HL-60 (cell line): Measurements from ENCODE around the gene LEMD3.

Experiments
- DNase-seq, 2 experiments: peaks; one replicate each; pipeline ENCODE4 v3.0.0-alpha.2; 2010 to 2020; ENCODE audit warnings: low read depth in 1 of 2, low spot score in 1 of 2
- H3K27ac ChIP-seq: fragments of 250-450 bp; sonication (Bioruptor Pico); replicated peaks from 2 replicates; pipeline ENCODE4 v1.5.1; 2020; ENCODE audit warnings: mild to moderate bottlenecking, moderate library complexity
- H3K27me3 ChIP-seq: fragments of 250-450 bp; sonication (Bioruptor Pico); 2 replicates; pipeline ENCODE4 v1.5.1; 2021; ENCODE audit warnings: mild to moderate bottlenecking, moderate library complexity; ENCODE audit not compliant: insufficient read depth, poor library complexity, severe bottlenecking
- H3K4me3 ChIP-seq: replicated peaks from 2 replicates; pipeline ENCODE4 v1.5.1; 2011; ENCODE audit warnings: mild to moderate bottlenecking, control low read depth, low read length; ENCODE audit not compliant: insufficient read depth
- CTCF ChIP-seq: IDR thresholded peaks from one replicate; pipeline ENCODE4 v1.5.1; 2011; ENCODE audit warnings: low read length, control low read depth, inconsistent platforms; ENCODE audit not compliant: insufficient read depth
- GABPA ChIP-seq: IDR thresholded peaks from 2 replicates; pipeline ENCODE4 v1.6.1; 2012; ENCODE audit warnings: low read depth
- POLR2AphosphoS5 ChIP-seq: IDR thresholded peaks from 2 replicates; pipeline ENCODE4 v1.6.1; 2012; ENCODE audit warnings: low read depth
- REST ChIP-seq: IDR thresholded peaks from 2 replicates; pipeline ENCODE4 v1.6.1; 2012; ENCODE audit warnings: low read depth; ENCODE audit not compliant: insufficient replicate concordance
- SPI1 ChIP-seq: IDR thresholded peaks from 2 replicates; pipeline ENCODE4 v1.6.1; 2012; ENCODE audit warnings: low read depth, mild to moderate bottlenecking, borderline replicate concordance

Gene LEMD3

GRCh38 chr12:65195387-65196055 lies 26.1 kb downstream of the LEMD3 start:
- H3K27ac ChIP-seq, result no peak overlapping the region
- no peak for DNase-seq
- TF ChIP-seq GABPA, result no peak

GRCh38 chr12:65196762-65197567 lies 27.6 kb downstream of the LEMD3 start:
- no peak for DNase-seq
- Histone ChIP-seq H3K27me3 (no peaks in the 10 kb centered on the region), H3K27ac (no peak overlapping the region), H3K4me3 (no peak overlapping the region)
- TF ChIP-seq SPI1, result no peak
- no peak for TF ChIP-seq CTCF
- TF ChIP-seq REST, result no peak
- TF ChIP-seq POLR2AphosphoS5, result no peak
- TF ChIP-seq GABPA, result no peak

More at GRCh38 chr12:65195387-65196055, 26.1 kb downstream of the LEMD3 start:
- Histone ChIP-seq H3K4me3 (no peak overlapping the region), H3K27me3 (no peaks in the 10 kb centered on the region)

- H3K27ac ChIP-seq, result no peak overlapping the region
- no peak for DNase-seq
- TF ChIP-seq GABPA (no peak), SPI1 (no peak), POLR2AphosphoS5 (no peak), CTCF (no peak), REST (no peak)
- H3K4me3 ChIP-seq, result no peak overlapping the region
- no peaks in the 10 kb centered on the region for H3K27me3 ChIP-seq
These were observed 30.2 kb downstream of the LEMD3 start for GRCh38 chr12:65199604-65200003.

- no peak overlapping the region for H3K27ac ChIP-seq
- H3K27me3 ChIP-seq, result no peaks in the 10 kb centered on the region
- no peak for TF ChIP-seq REST
- no peak for TF ChIP-seq SPI1
- no peak for TF ChIP-seq GABPA
- TF ChIP-seq CTCF, result no peak
- no peak for TF ChIP-seq POLR2AphosphoS5
- DNase-seq, result no peak
- no peak overlapping the region for H3K4me3 ChIP-seq
These were observed 30.8 kb downstream of the LEMD3 start for GRCh38 chr12:65200007-65200665.
